Left ventricle myocardium inferior (tissue), 1 donor: ENCODE results near the gene CUBN. TPM values are rescaled to one million over a fixed set of nuclear protein-coding genes. Genes with fewer than 3 reads are reported as not detected.

Experiments
- DNase-seq: peaks from one replicate; pipeline ENCODE4 v3.0.0-alpha.2; 2020
- H3K27ac ChIP-seq: fragments of 200-600 bp; replicated peaks from 2 replicates; pipeline ENCODE4 v1.8.0; 2021
- H3K27me3 ChIP-seq: fragments of 200-600 bp; 2 replicates; pipeline ENCODE4 v1.8.0; 2021; ENCODE audit warnings: low read depth
- H3K36me3 ChIP-seq: fragments of 200-600 bp; 2 replicates; pipeline ENCODE4 v1.8.0; 2021
- H3K4me1 ChIP-seq: fragments of 200-600 bp; 2 replicates; pipeline ENCODE4 v1.8.0; 2021
- H3K4me3 ChIP-seq: fragments of 200-600 bp; 2 replicates; pipeline ENCODE4 v1.8.0; 2021; ENCODE audit warnings: mild to moderate bottlenecking, moderate library complexity
- H3K9me3 ChIP-seq: fragments of 200-600 bp; replicated peaks from 2 replicates; pipeline ENCODE4 v1.8.0; 2021
- CTCF ChIP-seq: fragments of 200-600 bp; IDR thresholded peaks from 2 replicates; pipeline ENCODE4 v1.8.0; 2021; ENCODE audit warnings: antibody characterized with exemption, mild to moderate bottlenecking, borderline replicate concordance
- intact Hi-C: fragments of 100-400 bp; cut with micrococcal nuclease; formaldehyde crosslinking; loops from one replicate; pipeline ENCODE4 v1.11.0; 2022
- total RNA-seq: library from RNA; stranded (reverse); fragmentation: NEBNext Ultra II Directional; extraction: Animal tissue kit (Norgen Biotek cat#: 25700); gene quantifications from one replicate; pipeline ENCODE4 v1.2.1, GENCODE V29; 2021
- donor health status: DM: no; HTN: yes; CAD: no; lungs with severe emphysema.

Gene CUBN
- total RNA-seq, 1 donor from 2014 or later, result 0.44 TPM

- Histone ChIP-seq H3K36me3 (no peaks in the 10 kb centered on the region), H3K4me3 (no peak overlapping the region), H3K9me3 (no peaks in the 10 kb centered on the region), H3K27ac (no peak overlapping the region), H3K27me3 (no peaks in the 10 kb centered on the region), H3K4me1 (peaks cover 10% of the 10 kb centered on the region)
- intact Hi-C loops, result no loop called here
- no peak for DNase-seq
- no peak for TF ChIP-seq CTCF
Observed at GRCh38 chr10:17085011-17085725, 44.4 kb downstream of the CUBN start.

- Histone ChIP-seq H3K27ac (no peak overlapping the region), H3K4me1 (peaks cover 10% of the 10 kb centered on the region), H3K9me3 (no peaks in the 10 kb centered on the region), H3K4me3 (no peak overlapping the region), H3K27me3 (no peaks in the 10 kb centered on the region), H3K36me3 (no peaks in the 10 kb centered on the region)
- intact Hi-C loops, result no loop called here
- DNase-seq, result no peak
- TF ChIP-seq CTCF, result no peak
Observed at GRCh38 chr10:17084258-17084657, 45.4 kb downstream of the CUBN start.

- no peaks in the 10 kb centered on the region for H3K27me3 ChIP-seq
- H3K36me3 ChIP-seq, result no peaks in the 10 kb centered on the region
- H3K4me3 ChIP-seq, result no peak overlapping the region
- intact Hi-C loops, result no loop called here
- no peak for TF ChIP-seq CTCF
- no peak overlapping the region for H3K27ac ChIP-seq
- no peak for DNase-seq
- peaks cover 18% of the 10 kb centered on the region for H3K4me1 ChIP-seq
- H3K9me3 ChIP-seq, result no peaks in the 10 kb centered on the region
Observed at GRCh38 chr10:17081431-17081830, 48.2 kb downstream of the CUBN start.

- intact Hi-C loops, result no loop called here
- no peak for TF ChIP-seq CTCF
- Histone ChIP-seq H3K27me3 (no peaks in the 10 kb centered on the region), H3K4me1 (peaks cover 21% of the 10 kb centered on the region), H3K36me3 (no peaks in the 10 kb centered on the region), H3K27ac (no peak overlapping the region), H3K4me3 (no peak overlapping the region), H3K9me3 (no peaks in the 10 kb centered on the region)
- DNase-seq, result no peak
Observed at GRCh38 chr10:17077890-17078289, 51.7 kb downstream of the CUBN start.

GRCh38 chr10:17077346-17077781 lies 52.2 kb downstream of the CUBN start:
- Histone ChIP-seq H3K9me3 (no peaks in the 10 kb centered on the region), H3K4me1 (peaks cover 21% of the 10 kb centered on the region), H3K27me3 (no peaks in the 10 kb centered on the region), H3K27ac (no peak overlapping the region), H3K4me3 (no peak overlapping the region), H3K36me3 (no peaks in the 10 kb centered on the region)
- no peak for DNase-seq
- TF ChIP-seq CTCF, result no peak
- intact Hi-C loops, result no loop called here
